A549 (cell line): Measurements from ENCODE around the gene JMJD8.

Source experiments
- ESRRA ChIP-seq: fragments of 150-350 bp; IDR thresholded peaks from 2 replicates; pipeline ENCODE4 v1.6.1; 2014; ENCODE audit warnings: mild to moderate bottlenecking, low read length, borderline replicate concordance
- TF ChIP-seq, protein P1 (sequence below): fragments of 250-450 bp; sonication (Bioruptor Pico); IDR thresholded peaks from 2 replicates; pipeline ENCODE4 v1.5.0; 2021; ENCODE audit warnings: mild to moderate bottlenecking, moderate library complexity, borderline replicate concordance

DNA sequence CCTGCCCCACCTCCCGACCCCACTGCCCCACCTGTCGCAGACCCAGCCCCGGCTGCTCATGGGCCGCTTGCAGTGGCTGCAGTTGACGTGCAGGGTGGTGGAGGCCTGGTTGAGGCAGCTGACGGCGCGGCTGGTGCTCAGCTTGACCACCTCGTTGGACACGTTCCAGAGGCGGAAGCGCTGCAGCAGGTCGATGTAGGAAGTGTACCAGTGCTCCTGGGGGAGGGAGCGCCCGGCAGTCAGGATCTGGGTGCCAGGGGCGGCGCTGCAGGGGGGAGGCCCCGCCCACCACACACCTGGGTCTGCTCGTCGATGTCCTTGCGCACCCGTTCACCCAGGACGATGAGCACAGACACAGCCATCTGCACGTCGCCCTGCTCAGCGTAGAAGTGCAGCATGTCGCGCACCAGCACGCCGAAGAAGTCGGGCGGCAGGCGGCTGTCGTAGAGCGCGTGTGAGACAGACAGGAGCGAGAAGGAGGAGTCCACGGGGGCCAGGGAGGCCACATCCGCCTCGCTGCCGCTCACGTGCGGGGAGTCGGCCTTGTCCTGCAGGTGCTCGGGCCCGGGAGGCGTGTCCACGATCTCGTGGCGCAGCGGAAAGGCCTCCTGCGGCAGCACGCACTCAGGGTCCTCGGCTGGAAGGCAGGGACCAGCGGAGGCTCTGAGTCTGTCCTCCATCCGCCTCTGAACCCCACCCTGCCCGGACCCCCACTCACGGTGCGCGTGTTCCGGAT is 995 bp upstream of the JMJD8 start:
- TF ChIP-seq, protein P1, sequence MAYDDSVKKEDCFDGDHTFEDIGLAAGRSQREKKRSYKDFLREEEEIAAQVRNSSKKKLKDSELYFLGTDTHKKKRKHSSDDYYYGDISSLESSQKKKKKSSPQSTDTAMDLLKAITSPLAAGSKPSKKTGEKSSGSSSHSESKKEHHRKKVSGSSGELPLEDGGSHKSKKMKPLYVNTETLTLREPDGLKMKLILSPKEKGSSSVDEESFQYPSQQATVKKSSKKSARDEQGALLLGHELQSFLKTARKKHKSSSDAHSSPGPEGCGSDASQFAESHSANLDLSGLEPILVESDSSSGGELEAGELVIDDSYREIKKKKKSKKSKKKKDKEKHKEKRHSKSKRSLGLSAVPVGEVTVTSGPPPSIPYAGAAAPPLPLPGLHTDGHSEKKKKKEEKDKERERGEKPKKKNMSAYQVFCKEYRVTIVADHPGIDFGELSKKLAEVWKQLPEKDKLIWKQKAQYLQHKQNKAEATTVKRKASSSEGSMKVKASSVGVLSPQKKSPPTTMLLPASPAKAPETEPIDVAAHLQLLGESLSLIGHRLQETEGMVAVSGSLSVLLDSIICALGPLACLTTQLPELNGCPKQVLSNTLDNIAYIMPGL, result no peak
- no peak for TF ChIP-seq ESRRA
